ENCODE data around the gene ZBTB5.

- TF ChIP-seq EP300 (IDR thresholded peaks at IDR 0.05): no peak
- no peak for TF ChIP-seq POLR2A (IDR thresholded peaks at IDR 0.05)
- TF ChIP-seq CTCF (IDR thresholded peaks at IDR 0.05): no peak
Observed at GRCh38 chr9:37503736-37504135, 38.5 kb upstream of the ZBTB5 start.
